ELF-1 (cell line): ENCODE measurements around the gene ST13.
"Not testable (repeated sequence)": the region's sequence is repeated elsewhere in the genome, so short reads cannot be mapped to it uniquely, and the experiment has no call there.

Experiments
- DNase-seq: peaks from one replicate; pipeline ENCODE4 v3.0.0-alpha.2; 2016; ENCODE audit warnings: low read depth, low spot score

The ST13 gene

GRCh38 chr22:40782521-40782920 is 73.9 kb downstream of the ST13 start:
- DNase-seq = no peak

GRCh38 chr22:40781749-40782148 is 74.7 kb downstream of the ST13 start:
- DNase-seq = not testable (repeated sequence)
